HG02642 (cell line): ENCODE results near the gene LYRM1.
A peak's percentile ranks its signal among the peaks of the same experiment; 100 is the strongest.
"Not testable (repeated sequence)": the region's sequence is repeated elsewhere in the genome, so short reads cannot be mapped to it uniquely, and the experiment has no call there.

ENCODE experiments used
- ATAC-seq: cut with Tn5 transposase; IDR thresholded peaks from one replicate; pipeline ENCODE4 v1.9.1; 2021; ENCODE audit warnings: mild to moderate bottlenecking; ENCODE audit not compliant: unreplicated experiment, poor library complexity

The LYRM1 gene

GRCh38 chr16:20900299-20901067 lies at the start of gene LYRM1, which contains the start of gene DCUN1D3:
Gene LYRM1 (plus strand): TSS chr16:20900771. CDS start chr16:20915556, 14,785 bp downstream.
Gene DCUN1D3 (minus strand): TSS chr16:20900358. CDS start chr16:20862538, 37,820 bp downstream.
- ATAC-seq = peak; percentile 79

DNA sequence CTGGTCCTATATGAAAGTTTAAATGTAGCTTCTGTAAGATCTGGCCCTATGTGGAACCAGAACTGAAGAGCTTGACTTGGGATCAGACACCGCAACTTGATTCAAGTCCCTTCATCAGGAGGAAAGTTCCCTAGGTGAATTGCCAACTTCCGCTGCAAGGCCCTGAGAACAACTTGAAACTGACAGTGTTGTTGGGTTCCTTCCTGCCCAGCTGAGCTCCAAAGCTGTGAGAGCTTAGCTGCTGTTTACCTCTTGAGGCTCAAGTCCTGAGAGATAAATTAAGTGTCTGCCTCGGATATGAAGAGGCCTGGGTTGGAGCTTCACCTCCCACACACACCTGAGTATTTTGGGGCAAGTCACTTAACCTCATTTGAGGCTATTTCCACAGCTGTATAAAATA lies 49.6 kb upstream of the LYRM1 start:
- ATAC-seq = no peak

DNA sequence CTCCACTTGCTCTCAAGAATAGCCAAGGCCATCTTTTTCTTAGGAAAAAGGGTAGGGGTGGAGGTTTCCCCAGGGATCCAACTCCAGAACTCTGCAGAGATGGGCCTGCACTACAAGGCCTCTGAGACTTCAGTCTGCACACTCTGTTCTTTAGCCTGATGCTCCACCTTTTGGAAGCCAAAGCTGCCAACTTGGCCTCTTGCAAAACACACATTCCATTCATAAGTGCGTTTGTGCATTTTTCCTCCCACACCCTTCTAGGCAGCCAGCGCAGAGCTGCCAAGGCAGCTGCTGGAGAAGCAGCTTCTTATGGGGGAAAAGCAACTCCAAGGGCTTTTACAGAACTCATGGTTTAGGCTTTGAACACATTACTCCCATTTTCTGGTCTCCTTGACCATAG lies 49.0 kb upstream of the LYRM1 start:
- no peak for ATAC-seq

GRCh38 chr16:20853143-20853542 lies 47.4 kb upstream of the LYRM1 start:
- ATAC-seq = no peak

DNA sequence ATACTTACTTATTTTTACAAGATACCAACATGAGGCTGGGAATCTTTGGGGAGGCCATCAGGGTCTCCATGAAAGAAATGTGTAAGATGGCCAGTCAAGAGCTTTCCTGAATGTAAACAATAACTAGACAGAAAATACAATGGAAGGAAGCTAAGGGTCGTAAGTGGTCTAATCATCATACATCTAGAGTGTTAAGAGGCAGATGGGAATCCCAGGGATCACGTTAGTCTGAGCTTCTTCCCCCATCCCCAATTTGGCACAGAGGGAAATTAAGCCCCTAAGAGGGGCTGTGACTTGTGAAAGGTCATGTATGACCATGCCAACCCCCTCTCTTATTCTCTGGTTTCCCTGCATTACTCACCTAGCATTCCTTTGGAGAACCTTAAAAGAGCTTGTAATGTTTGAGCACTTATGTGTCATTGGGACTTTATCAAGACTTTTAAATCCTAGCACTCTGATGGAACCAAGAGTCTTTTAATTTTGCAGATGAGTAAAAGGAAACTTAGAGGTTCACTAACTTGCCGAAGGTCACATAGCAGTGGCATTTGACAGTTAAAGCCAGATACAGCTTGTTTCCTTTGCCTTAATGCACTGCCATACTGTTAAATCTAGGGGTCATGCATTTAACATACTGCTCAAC lies 46.5 kb upstream of the LYRM1 start:
- no peak for ATAC-seq

DNA sequence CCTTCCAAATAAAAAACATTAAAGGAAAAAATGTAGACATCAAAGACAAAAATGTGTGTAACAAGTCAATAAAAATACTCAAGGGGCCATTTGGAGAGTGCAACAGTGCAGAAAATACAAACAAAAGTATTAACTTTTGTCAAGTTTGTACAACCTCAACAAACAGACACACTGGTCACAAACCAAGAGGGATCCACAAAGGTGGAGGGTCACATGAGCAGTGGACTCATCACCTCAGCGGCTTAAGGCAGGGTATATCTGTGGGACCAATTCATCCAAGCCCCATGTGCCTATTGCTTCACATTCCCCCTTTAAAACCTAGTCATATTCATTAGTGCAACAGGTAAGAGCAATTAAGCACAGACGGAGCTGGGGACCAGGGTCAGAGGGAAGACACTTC lies 45.6 kb upstream of the LYRM1 start:
- no peak for ATAC-seq

DNA sequence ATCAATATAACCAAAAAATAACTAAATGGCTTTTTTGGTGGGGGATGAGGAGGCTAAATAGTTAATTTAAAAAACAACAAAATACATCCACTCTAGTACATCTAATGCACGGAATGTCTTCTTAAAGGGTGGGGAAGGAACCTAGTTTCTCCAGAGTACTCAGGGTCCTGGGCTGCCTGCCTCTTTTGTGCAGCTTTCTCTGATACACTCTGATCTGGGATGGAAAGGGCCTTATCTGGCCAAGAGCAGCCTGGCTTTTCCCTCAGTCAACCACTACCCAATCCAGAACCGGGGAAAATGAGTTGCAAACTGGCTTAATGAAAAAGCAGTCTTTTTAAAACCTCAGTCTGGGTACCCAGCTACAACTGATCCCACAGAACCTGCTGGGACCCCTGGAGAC lies 43.3 kb upstream of the LYRM1 start:
- no peak for ATAC-seq

GRCh38 chr16:20859229-20859628 lies 41.3 kb upstream of the LYRM1 start:
- ATAC-seq = no peak

GRCh38 chr16:20859699-20860098 lies 40.9 kb upstream of the LYRM1 start:
- no peak for ATAC-seq

GRCh38 chr16:20860361-20860760 lies 40.2 kb upstream of the LYRM1 start:
- no peak for ATAC-seq

- ATAC-seq = not testable (repeated sequence)
Observed at GRCh38 chr16:20860995-20861394, 39.6 kb upstream of the LYRM1 start.

DNA sequence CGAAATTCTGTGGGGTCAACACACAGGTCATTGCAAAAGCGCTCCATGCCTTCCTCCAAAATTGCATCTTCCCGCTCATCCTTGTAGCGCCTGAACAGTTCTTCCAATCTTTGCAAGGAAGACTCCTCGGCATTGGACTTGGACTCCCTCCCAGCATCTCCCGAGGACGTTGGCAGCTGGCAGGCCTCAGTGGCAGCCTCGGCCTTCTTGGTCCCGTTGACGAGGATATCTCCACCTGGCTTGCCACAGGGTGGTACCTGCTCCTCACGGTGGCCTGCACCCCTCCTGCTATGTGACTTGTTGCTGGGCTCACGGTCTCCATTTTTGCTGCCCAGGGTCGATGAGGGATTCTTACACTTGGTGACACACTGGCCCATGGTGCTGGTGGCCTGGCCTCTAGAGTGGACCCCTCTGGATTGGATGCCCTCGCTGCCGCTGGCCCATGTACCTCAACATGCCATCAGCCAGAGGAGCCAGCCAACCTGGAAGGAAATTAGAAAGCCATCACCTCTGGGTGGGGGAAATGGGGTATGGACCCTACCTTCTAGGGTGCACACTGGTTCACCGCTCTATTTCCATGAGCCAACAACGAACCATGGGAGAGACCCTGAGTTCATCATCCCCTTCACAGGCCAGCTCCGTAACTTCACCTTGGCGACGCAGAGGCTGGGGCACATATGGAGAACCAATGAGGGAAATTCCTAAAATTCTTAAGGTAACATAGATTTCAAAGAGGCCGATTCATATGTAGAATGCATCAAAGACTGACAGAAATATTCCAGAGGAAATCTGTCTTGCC lies 38.2 kb upstream of the LYRM1 start:
- ATAC-seq = no peak

GRCh38 chr16:20864376-20864775 lies 36.2 kb upstream of the LYRM1 start:
- ATAC-seq = not testable (repeated sequence)

DNA sequence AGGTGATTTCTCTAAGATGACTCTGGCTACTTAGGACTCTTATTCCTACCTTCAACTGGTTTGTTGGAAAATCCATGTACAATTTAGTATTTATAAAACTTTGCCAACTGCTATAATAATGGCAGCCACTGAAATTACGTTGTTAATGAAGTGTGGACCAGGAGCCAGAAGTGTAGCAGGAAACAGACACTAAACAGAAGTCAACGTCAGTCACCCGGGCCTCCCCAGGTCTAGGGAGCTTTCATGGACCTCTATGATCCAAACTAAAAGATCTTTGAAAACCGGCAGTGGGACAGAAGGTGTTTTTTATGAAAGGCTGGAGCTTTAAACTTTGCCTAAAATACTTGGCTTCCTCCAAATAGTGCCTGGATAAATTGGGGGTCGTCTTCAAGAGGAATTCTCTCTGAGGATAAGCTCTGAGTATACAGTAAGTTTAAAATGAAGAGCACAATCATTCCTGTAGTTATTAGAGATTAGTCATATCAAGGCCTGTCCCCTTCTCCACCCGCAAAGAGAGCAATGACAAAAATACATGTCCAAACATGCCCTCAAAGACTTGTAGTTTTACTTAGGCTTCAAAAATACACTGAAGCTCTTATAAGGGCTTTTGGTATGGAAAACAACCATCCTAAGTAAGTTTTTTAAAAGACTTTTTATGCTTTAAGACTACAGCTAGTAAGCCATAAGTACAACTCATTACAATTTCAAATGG lies 35.0 kb upstream of the LYRM1 start:
- ATAC-seq = no peak

- no peak for ATAC-seq
Observed at GRCh38 chr16:20866145-20866772, 34.3 kb upstream of the LYRM1 start.

GRCh38 chr16:20866801-20867200 lies 33.8 kb upstream of the LYRM1 start:
- no peak for ATAC-seq

DNA sequence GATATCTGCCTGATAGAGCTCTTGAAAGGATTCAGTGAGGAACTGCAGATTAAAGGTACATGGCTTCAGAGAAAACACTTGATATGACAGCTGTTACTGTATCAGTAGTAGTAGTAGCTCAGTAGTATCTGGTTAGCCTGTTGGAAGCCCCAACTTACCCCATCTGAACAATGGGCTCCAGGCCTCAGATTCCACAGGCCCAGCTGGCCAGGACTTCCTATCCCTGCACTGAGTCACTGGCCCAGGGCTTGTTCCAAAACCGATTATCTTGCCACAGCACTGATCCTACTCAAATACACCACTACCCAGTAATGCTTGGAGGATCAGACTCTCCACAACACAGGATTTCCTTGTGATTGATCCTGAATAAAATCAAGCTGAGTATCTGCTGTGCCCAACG lies 33.0 kb upstream of the LYRM1 start:
- ATAC-seq = no peak

DNA sequence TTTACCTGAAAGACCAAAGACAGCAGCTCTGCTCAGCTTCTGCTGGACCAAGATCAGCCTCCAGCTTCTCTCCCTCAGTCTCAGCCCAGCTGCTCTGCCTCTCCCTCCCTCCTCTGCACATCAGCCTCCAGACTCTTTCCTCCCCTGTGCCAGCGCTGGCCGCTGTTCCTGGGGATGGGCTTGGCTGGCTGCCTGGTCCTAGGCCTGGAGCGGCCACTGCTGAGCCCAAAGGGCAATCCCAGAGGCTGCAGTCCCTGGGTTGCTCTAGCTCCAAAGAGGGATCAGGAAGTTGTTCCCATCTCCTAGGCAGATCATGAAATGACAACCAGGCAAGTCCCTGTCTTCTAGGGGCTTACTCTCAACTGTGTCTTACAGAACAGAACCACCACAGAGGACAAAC lies 31.7 kb upstream of the LYRM1 start:
- ATAC-seq = no peak

DNA sequence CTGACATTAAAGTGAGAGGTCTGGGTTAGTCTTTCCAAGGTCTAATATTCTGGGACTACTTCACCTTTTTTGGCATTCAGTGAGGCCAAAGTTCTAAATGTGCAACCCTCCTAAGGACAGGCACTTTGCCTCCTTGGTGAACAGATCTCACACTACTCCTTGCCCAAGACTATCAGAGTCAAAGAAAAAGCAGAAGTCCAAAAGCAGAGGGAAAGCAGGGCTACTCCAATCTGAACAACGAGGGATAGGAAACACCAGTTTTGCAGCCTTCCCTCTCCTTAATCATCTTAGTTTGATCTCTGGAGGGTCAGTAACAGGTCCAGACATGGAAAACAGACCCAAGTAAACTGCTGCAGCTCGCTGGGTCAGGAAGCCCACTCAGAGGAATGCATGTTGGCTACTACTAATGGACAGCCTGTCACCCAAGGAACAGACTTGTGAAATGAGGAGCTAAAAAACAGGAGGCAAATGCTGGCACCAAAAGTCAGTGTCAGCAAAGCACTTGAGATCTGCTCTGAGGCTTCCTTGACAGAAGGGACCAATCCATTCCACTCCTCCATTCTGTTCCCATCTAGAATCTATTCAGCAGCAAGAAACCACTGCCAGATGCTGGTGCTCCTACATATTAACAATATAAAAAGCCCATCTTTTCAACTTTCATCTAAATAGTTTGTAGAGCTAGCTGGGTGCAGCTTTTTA lies 30.3 kb upstream of the LYRM1 start:
- ATAC-seq = no peak
